Measurements from ENCODE around the gene SKOR2. TPM values are rescaled to one million over a fixed set of nuclear protein-coding genes. Genes with fewer than 3 reads are reported as not detected.
A peak's percentile ranks its signal among the peaks of the same experiment; 100 is the strongest.

SKOR2 gene
- total RNA-seq, 3 donors from 2014 or later (not counting 1 experiment from before 2014, with no cell fraction given) = not detected

DNA sequence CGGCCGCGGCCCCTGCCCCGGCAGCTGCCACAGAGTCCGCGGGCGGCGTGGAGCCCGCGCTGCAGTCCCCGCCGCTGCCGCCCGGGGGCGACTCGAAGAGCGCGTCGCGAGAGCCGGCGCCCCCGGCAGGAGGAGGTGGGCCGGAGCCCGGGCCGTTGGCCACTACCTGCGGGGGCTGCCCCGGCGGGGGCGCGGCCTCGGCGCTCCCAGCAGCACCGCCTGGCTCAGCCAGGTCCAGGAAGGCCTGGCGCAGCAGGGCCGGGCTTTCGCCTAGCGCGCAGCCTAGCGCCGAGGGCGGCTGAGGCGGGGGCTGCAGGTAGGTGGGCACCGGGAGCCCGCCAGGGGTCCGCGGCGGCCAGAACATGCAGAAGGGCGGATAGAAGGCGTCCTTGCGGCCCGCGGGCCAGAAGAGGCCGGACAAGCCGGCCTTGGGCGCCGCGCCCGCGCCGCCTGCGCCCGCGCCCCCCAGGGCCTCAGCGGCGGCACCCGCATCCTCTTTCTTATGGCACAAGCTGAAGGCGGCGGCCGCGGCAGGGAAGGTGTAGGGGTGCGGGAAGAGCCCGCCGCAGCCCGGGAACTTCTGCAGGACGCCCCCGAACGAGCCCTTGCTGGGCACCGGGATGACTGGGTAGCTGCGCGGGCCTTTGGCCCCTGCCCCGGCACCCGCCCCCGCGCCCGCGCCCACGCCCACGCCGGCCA is 3.9 kb downstream of the SKOR2 start:
- Mint-ChIP-seq H3K4me1 (no peaks in the 10 kb centered on the region), H3K4me3 (no peak overlapping the region), H3K9me3 (no peaks in the 10 kb centered on the region), H3K27ac (no peak overlapping the region), H3K27me3 (ENCODE audit: low read depth in 2 of 2) (peaks cover 64 to 76% of the 10 kb centered on the region in 2 donors), H3K36me3 (peaks cover 7% of the 10 kb centered on the region)
- no peaks in the 10 kb centered on the region for H3K9me3 ChIP-seq (ENCODE audit: control insufficient read depth, insufficient read depth, low read length)
- 7% methylated on average over 90 of the region's 90 CpGs for WGBS (ENCODE audit: insufficient coverage)
- H3K4me3 ChIP-seq (ENCODE audit: low read length) = no peak overlapping the region
- no peak for TF ChIP-seq CTCF (IDR thresholded peaks at IDR 0.05)
- ATAC-seq = no peak
- no peak overlapping the region for H3K27ac ChIP-seq (ENCODE audit: low read length)
- H3K4me1 ChIP-seq (ENCODE audit: control insufficient read depth, insufficient read depth, low read length) = no peaks in the 10 kb centered on the region
- peaks cover 38% of the 10 kb centered on the region for H3K27me3 ChIP-seq (ENCODE audit: control insufficient read depth, insufficient read depth, low read length)
- intact Hi-C loops (cut with micrococcal nuclease) = no loop called here
- no peaks in the 10 kb centered on the region for H3K36me3 ChIP-seq (ENCODE audit: control insufficient read depth, insufficient read depth, low read length)
- DNase-seq = no peak

GRCh38 chr18:47247036-47247415 is 4.4 kb downstream of the SKOR2 start:
- Mint-ChIP-seq H3K4me3 (no peak overlapping the region), H3K9me3 (no peaks in the 10 kb centered on the region), H3K4me1 (no peaks in the 10 kb centered on the region), H3K36me3 (peaks cover 7% of the 10 kb centered on the region), H3K27ac (no peak overlapping the region), H3K27me3 (ENCODE audit: low read depth in 2 of 2) (peaks cover 59 to 75% of the 10 kb centered on the region in 2 donors)
- ATAC-seq (no peak), DNase-seq (no peak)
- no peak overlapping the region for H3K4me3 ChIP-seq (ENCODE audit: low read length)
- no peaks in the 10 kb centered on the region for H3K9me3 ChIP-seq (ENCODE audit: control insufficient read depth, insufficient read depth, low read length)
- TF ChIP-seq CTCF (IDR thresholded peaks at IDR 0.05) = no peak
- intact Hi-C loops (cut with micrococcal nuclease) = no loop called here
- no peaks in the 10 kb centered on the region for H3K36me3 ChIP-seq (ENCODE audit: control insufficient read depth, insufficient read depth, low read length)
- peaks cover 36% of the 10 kb centered on the region for H3K27me3 ChIP-seq (ENCODE audit: control insufficient read depth, insufficient read depth, low read length)
- H3K27ac ChIP-seq (ENCODE audit: low read length) = no peak overlapping the region
- no peaks in the 10 kb centered on the region for H3K4me1 ChIP-seq (ENCODE audit: control insufficient read depth, insufficient read depth, low read length)
- 7% methylated on average over 47 of the region's 47 CpGs for WGBS (ENCODE audit: insufficient coverage)

- Histone ChIP-seq H3K4me3 (ENCODE audit: low read length) (no peak overlapping the region), H3K27ac (ENCODE audit: low read length) (no peak overlapping the region), H3K27me3 (ENCODE audit: control insufficient read depth, insufficient read depth, low read length) (peaks cover 31% of the 10 kb centered on the region), H3K36me3 (ENCODE audit: control insufficient read depth, insufficient read depth, low read length) (no peaks in the 10 kb centered on the region), H3K9me3 (ENCODE audit: control insufficient read depth, insufficient read depth, low read length) (no peaks in the 10 kb centered on the region), H3K4me1 (ENCODE audit: control insufficient read depth, insufficient read depth, low read length) (no peaks in the 10 kb centered on the region)
- Mint-ChIP-seq H3K27ac (no peak overlapping the region), H3K9me3 (no peaks in the 10 kb centered on the region), H3K36me3 (peaks cover 7% of the 10 kb centered on the region), H3K4me3 (peak overlapping the region; percentile 13), H3K4me1 (no peaks in the 10 kb centered on the region), H3K27me3 (ENCODE audit: low read depth in 2 of 2) (peaks cover 59 to 75% of the 10 kb centered on the region in 2 donors)
- no peak for TF ChIP-seq CTCF (IDR thresholded peaks at IDR 0.05)
- DNase-seq (no peak), ATAC-seq (no peak)
- 6% methylated on average over 47 of the region's 47 CpGs for WGBS (ENCODE audit: insufficient coverage)
- intact Hi-C loops (cut with micrococcal nuclease) = no loop called here
Observed at GRCh38 chr18:47246027-47246971, 5.2 kb downstream of the SKOR2 start.
